COLO829 (cell line): ENCODE data around the gene CGREF1.
A peak's percentile ranks its signal among the peaks of the same experiment; 100 is the strongest.

Experiments
- DNase-seq: peaks from one replicate; pipeline ENCODE4 v3.0.0; 2012; ENCODE audit warnings: low spot score

Gene CGREF1

GRCh38 chr2:27073782-27074181 lies 45.1 kb downstream of the CGREF1 start:
- no peak for DNase-seq

GRCh38 chr2:27072920-27073319 lies 46.0 kb downstream of the CGREF1 start:
- DNase-seq: no peak

- DNase-seq: no peak
Measured at GRCh38 chr2:27071990-27072830, 46.7 kb downstream of the CGREF1 start.

- peak; percentile 93 for DNase-seq
Measured at GRCh38 chr2:27071277-27071989, 47.5 kb downstream of the CGREF1 start, which contains the start of gene OST4. Gene OST4, minus strand, starts transcription at chr2:27071654.

GRCh38 chr2:27070653-27071276 lies 48.2 kb downstream of the CGREF1 start:
- DNase-seq: no peak

GRCh38 chr2:27069961-27070618 lies 48.8 kb downstream of the CGREF1 start:
- no peak for DNase-seq

GRCh38 chr2:27069436-27069835 lies 49.5 kb downstream of the CGREF1 start:
- no peak for DNase-seq

GRCh38 chr2:27067385-27067784 lies 51.5 kb downstream of the CGREF1 start:
- DNase-seq: no peak

GRCh38 chr2:27065128-27065527 lies 53.8 kb downstream of the CGREF1 start:
- DNase-seq: no peak

- DNase-seq: no peak
Measured at GRCh38 chr2:27060323-27060722, 58.6 kb downstream of the CGREF1 start.

- no peak for DNase-seq
Measured at GRCh38 chr2:27059141-27059820, 59.6 kb downstream of the CGREF1 start.

- no peak for DNase-seq
Measured at GRCh38 chr2:27058210-27058609, 60.7 kb downstream of the CGREF1 start.

- no peak for DNase-seq
Measured at GRCh38 chr2:27057184-27057583, 61.7 kb downstream of the CGREF1 start.

GRCh38 chr2:27054721-27055120 lies 64.2 kb downstream of the CGREF1 start:
- no peak for DNase-seq

- no peak for DNase-seq
Measured at GRCh38 chr2:27053776-27054175, 65.2 kb downstream of the CGREF1 start.

- DNase-seq: no peak
Measured at GRCh38 chr2:27053321-27053720, 65.6 kb downstream of the CGREF1 start.

GRCh38 chr2:27051902-27052645 lies 66.9 kb downstream of the CGREF1 start:
- DNase-seq: no peak

- DNase-seq: peak; percentile 93
Measured at GRCh38 chr2:27050996-27051901, 67.7 kb downstream of the CGREF1 start, which contains the start of gene AGBL5. Gene AGBL5, plus strand, starts transcription at chr2:27051668. Its CDS starts 1,291 bp downstream, at chr2:27052959.
